ENCODE results near the gene EHHADH. TPM values are rescaled to one million over a fixed set of nuclear protein-coding genes. Genes with fewer than 3 reads are reported as not detected.
A peak's percentile ranks its signal among the peaks of the same experiment; 100 is the strongest.
"Not testable (repeated sequence)": the region's sequence is repeated elsewhere in the genome, so short reads cannot be mapped to it uniquely, and the experiment has no call there.

The EHHADH gene
- 1 to 10 TPM; 4.0 to 5.0 TPM for total RNA-seq

DNA sequence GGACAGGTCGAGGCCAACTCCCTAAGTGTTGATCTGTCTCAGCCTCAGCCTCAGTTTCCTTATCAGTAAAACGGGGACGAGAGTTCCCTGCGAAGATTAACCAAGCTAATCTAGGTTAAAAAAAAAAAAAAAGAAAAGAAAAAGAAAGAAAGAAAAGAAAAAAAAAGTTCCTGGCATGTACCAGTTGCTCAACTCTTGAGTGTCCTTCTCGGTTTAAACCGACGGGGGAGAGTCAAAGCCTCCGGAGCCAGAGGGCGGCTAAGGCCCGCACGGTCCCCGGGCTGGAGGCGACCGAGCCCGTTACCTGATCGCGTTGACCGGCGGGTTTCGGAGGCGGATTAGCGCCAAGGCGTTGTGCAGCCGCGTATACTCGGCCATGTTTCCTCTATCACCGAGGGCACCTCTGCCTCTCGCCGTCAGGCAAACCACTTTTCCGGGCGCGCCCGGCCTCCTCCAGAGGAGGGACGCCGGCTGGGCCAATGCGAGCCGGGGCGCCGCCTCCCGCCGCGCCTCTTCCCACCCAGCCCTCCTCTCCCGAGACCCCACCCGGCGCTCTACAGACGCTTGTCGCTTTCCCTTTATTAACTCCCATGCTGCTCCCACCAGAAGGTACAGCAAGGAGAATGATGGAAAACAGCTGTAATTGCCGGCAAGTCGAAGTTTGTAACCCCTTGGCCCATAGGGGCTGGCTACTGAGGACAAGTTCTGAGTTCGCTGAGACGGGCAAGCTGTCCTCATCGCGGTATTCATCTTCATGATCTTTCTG, at the start of gene EHHADH:
Gene EHHADH, minus strand, starts transcription at position 405 of the 766 bp plus-strand sequence. Its CDS starts 27 bp downstream, at position 378.
- POLR2A ChIA-PET: no interaction called here

GRCh38 chr3:185299918-185300426, 46.1 kb upstream of the EHHADH start:
- H3K4me3 Mint-ChIP-seq; H3K36me3 Mint-ChIP-seq (ENCODE audit: low read depth); CTCF ChIA-PET; DNase-seq; intact Hi-C loops (cut with micrococcal nuclease); H3K27me3 Mint-ChIP-seq; ATAC-seq; H3K9me3 Mint-ChIP-seq; H3K27ac Mint-ChIP-seq; POLR2A ChIA-PET; H3K4me1 Mint-ChIP-seq (ENCODE audit: low read depth): not testable (repeated sequence)

More for the DNA sequence above, at the start of gene EHHADH:
- Mint-ChIP-seq H3K27ac (no peak within 1 kb of the TSS), H3K4me1 (ENCODE audit: low read depth) (no peaks in the 10 kb centered on the region), H3K36me3 (ENCODE audit: low read depth) (no peaks in the 10 kb centered on the region), H3K9me3 (peaks cover 12% of the 10 kb centered on the region), H3K4me3 (peak within 1 kb of the TSS; percentile 74), H3K27me3 (peaks cover 6% of the 10 kb centered on the region)
- peak; percentile 64 for DNase-seq
- intact Hi-C loops (cut with micrococcal nuclease): no loop called here
- TF ChIP-seq, protein P1, sequence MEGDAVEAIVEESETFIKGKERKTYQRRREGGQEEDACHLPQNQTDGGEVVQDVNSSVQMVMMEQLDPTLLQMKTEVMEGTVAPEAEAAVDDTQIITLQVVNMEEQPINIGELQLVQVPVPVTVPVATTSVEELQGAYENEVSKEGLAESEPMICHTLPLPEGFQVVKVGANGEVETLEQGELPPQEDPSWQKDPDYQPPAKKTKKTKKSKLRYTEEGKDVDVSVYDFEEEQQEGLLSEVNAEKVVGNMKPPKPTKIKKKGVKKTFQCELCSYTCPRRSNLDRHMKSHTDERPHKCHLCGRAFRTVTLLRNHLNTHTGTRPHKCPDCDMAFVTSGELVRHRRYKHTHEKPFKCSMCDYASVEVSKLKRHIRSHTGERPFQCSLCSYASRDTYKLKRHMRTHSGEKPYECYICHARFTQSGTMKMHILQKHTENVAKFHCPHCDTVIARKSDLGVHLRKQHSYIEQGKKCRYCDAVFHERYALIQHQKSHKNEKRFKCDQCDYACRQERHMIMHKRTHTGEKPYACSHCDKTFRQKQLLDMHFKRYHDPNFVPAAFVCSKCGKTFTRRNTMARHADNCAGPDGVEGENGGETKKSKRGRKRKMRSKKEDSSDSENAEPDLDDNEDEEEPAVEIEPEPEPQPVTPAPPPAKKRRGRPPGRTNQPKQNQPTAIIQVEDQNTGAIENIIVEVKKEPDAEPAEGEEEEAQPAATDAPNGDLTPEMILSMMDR (IDR thresholded peaks at IDR 0.05): no peak
- peak; percentile 93 for ATAC-seq
- CTCF ChIA-PET: interaction anchor here (1.2 kb wide), 1 partner anchor 26 kb away, joined by 4 read pairs; no protein-coding TSS in a partner anchor

- ATAC-seq (no peak), DNase-seq (no peak)
- CTCF ChIA-PET: no interaction called here
- POLR2A ChIA-PET: interaction anchor here (0.6 kb wide), 1 partner anchor 87 kb away, joined by 3 read pairs; no protein-coding TSS in a partner anchor
- TF ChIP-seq, protein P1 (IDR thresholded peaks at IDR 0.05): no peak
- Mint-ChIP-seq H3K4me1 (ENCODE audit: low read depth) (no peaks in the 10 kb centered on the region), H3K9me3 (no peaks in the 10 kb centered on the region), H3K36me3 (ENCODE audit: low read depth) (no peaks in the 10 kb centered on the region), H3K4me3 (no peak overlapping the region), H3K27ac (no peak overlapping the region), H3K27me3 (no peaks in the 10 kb centered on the region)
- intact Hi-C loops (cut with micrococcal nuclease): no loop called here
Observed at GRCh38 chr3:185297867-185298266, 44.0 kb upstream of the EHHADH start.

DNA sequence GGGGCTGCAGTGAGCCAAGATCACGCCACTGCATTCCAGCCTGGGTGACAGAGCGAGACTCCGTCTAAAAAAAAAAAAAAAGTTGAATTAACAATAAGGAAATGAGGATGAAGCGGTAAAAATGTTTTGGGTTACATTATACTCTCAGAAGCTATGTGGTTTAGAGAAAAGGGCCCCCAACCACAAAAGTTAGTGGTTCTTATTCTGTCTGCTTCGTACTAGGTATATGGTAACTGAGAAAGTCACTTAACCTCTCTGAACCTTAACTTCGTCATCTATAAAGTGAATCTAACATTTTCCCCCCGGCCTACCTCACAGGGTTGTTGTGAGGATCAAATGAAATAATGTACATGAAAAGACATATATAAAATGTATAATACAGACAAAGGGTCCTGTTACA, 38.4 kb upstream of the EHHADH start:
- no peaks in the 10 kb centered on the region for H3K27me3 Mint-ChIP-seq
- intact Hi-C loops (cut with micrococcal nuclease): no loop called here
- TF ChIP-seq, protein P1 (IDR thresholded peaks at IDR 0.05): no peak
- ChIA-PET CTCF (no interaction called here), POLR2A (interaction anchor here (0.6 to 0.7 kb wide), 2 partner anchors 76 to 620 kb away, joined by 3 to 5 read pairs; no protein-coding TSS in a partner anchor)
- no peaks in the 10 kb centered on the region for H3K9me3 Mint-ChIP-seq
- no peaks in the 10 kb centered on the region for H3K4me1 Mint-ChIP-seq (ENCODE audit: low read depth)
- ATAC-seq (no peak), DNase-seq (no peak)
- H3K27ac Mint-ChIP-seq: no peak overlapping the region
- H3K36me3 Mint-ChIP-seq (ENCODE audit: low read depth): peaks cover 7% of the 10 kb centered on the region
- H3K4me3 Mint-ChIP-seq: no peak overlapping the region

DNA sequence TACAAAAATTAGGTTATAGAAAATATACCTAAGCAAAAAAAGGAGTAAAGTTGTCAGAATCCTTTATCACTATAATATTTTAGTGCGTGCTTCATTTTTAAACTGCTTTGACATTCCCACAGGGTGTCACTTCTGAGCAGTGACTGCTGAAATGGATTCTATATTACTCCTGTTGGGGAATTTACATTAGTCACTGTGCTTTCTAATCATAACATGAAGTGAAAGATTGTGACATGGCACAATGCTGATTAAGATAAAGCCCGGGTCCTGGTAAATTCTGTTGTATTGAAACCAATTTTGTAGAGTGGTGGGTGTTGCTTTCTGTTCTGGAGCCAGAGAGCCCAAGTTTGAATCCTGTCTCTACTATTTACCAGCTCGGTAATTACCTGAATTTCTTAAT, 36.4 kb upstream of the EHHADH start:
- intact Hi-C loops (cut with micrococcal nuclease): no loop called here
- Mint-ChIP-seq H3K27me3 (no peaks in the 10 kb centered on the region), H3K27ac (no peak overlapping the region), H3K4me3 (no peak overlapping the region), H3K36me3 (ENCODE audit: low read depth) (peaks cover 7% of the 10 kb centered on the region), H3K4me1 (ENCODE audit: low read depth) (peaks cover under 1% of the 10 kb centered on the region), H3K9me3 (no peaks in the 10 kb centered on the region)
- ChIA-PET CTCF (interaction anchor here (1.0 to 1.6 kb wide), 2 partner anchors 10 to 18 kb away, joined by 5 to 14 read pairs; no protein-coding TSS in a partner anchor), POLR2A (interaction anchor here (0.6 kb wide), 1 partner anchor 213 kb away, joined by 3 read pairs; no protein-coding TSS in a partner anchor)
- TF ChIP-seq, protein P1 (IDR thresholded peaks at IDR 0.05): no peak
- DNase-seq (no peak), ATAC-seq (peak; percentile 42)
